Epithelial cell of esophagus (primary cell): ENCODE measurements around the gene KIF6.

Experiments used
- DNase-seq: peaks from one replicate; pipeline ENCODE4 v3.0.0; 2010; ENCODE audit warnings: low read depth
- H3K4me3 ChIP-seq: 2 replicates; pipeline ENCODE4 v1.5.1; 2011; ENCODE audit warnings: mild to moderate bottlenecking, low read length, control low read depth
- CTCF ChIP-seq: IDR thresholded peaks from 2 replicates; pipeline ENCODE4 v1.5.1; 2011; ENCODE audit warnings: low read depth, mild to moderate bottlenecking, low read length, control low read depth, inconsistent platforms; ENCODE audit not compliant: insufficient read depth; ENCODE audit errors: missing control alignments

KIF6 gene

DNA sequence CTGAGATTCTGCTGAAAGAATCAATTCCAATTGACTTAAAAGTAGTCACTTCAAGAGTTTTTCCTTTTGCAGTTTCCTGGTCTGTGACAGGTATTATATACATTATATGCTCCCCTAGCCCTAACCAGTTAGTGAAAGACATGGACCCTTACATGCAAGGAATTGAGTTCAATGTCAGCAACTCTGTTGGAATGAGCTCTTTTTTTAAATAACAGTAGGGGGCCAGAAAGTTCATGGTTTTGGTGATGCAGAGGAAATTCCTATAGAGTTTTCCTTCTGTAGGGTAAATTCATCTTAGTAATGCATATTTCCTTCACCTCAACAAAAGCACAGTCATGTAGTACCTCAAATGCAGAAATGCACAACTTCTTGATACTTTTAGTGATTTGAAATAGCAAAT is 172.2 kb downstream of the KIF6 start:
- no peak overlapping the region for H3K4me3 ChIP-seq
- no peak for TF ChIP-seq CTCF
- DNase-seq = no peak

DNA sequence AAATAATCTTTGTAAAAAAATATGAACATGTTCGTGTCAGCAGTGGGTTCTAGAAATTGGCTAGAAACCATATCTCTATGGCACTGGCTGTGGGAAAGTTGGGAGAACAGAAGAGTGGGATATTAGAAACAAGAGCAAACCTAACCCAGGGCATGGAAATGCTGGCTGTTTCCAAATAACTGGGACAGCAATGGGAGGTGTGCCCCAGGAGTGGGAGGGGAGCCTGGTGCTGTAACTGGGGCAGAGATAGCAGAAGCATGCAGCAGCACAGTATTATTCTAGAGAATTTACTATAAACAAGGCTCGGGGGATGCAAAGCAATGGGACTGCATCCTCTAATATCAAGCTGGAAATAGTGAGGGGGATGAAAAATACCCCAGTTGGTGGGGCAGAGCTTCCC is 175.0 kb downstream of the KIF6 start:
- no peak for TF ChIP-seq CTCF
- H3K4me3 ChIP-seq = no peak overlapping the region
- DNase-seq = no peak

GRCh38 chr6:39546731-39547130 is 178.5 kb downstream of the KIF6 start:
- no peak for TF ChIP-seq CTCF
- H3K4me3 ChIP-seq = no peak overlapping the region
- DNase-seq = no peak

DNA sequence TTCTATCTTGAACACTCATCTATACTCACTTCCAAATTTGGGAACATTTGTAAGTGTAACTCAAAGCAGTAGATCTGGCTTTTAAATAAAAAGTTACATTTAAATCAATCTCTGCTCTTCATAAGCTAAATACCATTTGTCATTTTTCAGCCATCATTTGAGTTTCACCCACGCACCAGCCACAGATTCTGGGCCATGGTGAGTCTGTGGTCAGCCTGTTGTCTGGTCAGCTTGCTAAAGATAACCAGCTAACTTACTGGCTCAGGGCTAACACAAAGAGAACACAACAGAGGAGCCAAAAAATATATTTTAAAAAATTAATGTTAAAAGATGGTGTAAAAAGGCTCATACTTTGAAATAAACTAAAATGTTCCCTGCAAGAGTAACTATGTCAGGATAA is 181.3 kb downstream of the KIF6 start:
- no peak for TF ChIP-seq CTCF
- no peak overlapping the region for H3K4me3 ChIP-seq
- no peak for DNase-seq

GRCh38 chr6:39543095-39543494 is 182.1 kb downstream of the KIF6 start:
- TF ChIP-seq CTCF = no peak
- no peak for DNase-seq
- H3K4me3 ChIP-seq = no peak overlapping the region

DNA sequence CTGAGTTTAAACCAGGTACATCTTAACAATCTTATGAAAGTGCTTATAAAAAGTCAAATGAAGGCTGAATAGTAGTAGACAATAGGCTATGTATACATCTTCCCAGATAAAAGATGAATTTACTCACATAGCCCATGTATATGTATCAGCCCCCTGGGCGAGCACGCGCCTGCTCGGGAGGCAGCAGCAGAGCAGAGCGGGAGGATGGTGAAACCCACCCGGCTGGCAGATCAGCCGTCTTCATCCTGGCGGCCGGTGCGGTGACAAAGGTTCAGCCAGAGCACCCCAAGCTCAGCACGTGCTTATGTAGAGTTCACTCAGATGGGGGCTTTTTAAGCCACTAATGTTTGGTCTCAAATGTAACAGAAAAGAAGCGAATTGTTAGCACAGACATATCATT is 184.8 kb downstream of the KIF6 start:
- no peak overlapping the region for H3K4me3 ChIP-seq
- DNase-seq = no peak
- no peak for TF ChIP-seq CTCF

GRCh38 chr6:39530201-39530759 is 194.9 kb downstream of the KIF6 start:
- H3K4me3 ChIP-seq = no peak overlapping the region
- TF ChIP-seq CTCF = no peak
- peak; percentile 22 for DNase-seq
